H1 (cell line): ENCODE data around the gene SMYD4. TPM values are rescaled to one million over a fixed set of nuclear protein-coding genes. Genes with fewer than 3 reads are reported as not detected.

Source experiments
- CTCF ChIA-PET: fragments of 300-600 bp; sonication (Branson Sonifier 250); formaldehyde crosslinking; loops from one replicate; lab custom pipeline; 2021; ENCODE audit not compliant: partially characterized antibody; lab: Charles Lee
- POLR2A ChIA-PET: fragments of 300-600 bp; sonication (Branson Sonifier 250); formaldehyde crosslinking; loops from one replicate; lab custom pipeline; 2021; ENCODE audit warnings: inconsistent platforms; ENCODE audit not compliant: partially characterized antibody; lab: Charles Lee
- DNase-seq, 2 experiments: peaks; one replicate each; pipeline versions ENCODE4 v3.0.0 to v3.0.0-alpha.2; 2010 to 2022; ENCODE audit warnings: low spot score in 2 of 2, low read depth in 1 of 2, mixed read lengths in 1 of 2
- FAIRE-seq: peaks from 2 replicates; lab custom pipeline; 2011; peaks lifted over from hg19 to GRCh38; lab: Jason Lieb, UNC
- H2AFZ ChIP-seq: 2 replicates; pipeline ENCODE4 v1.8.1; 2012; ENCODE audit warnings: low read length, inconsistent platforms
- H2AK5ac ChIP-seq: 2 replicates; pipeline ENCODE4 v1.6.1; 2013; ENCODE audit warnings: low read depth, low read length
- H2BK120ac ChIP-seq: replicated peaks from 2 replicates; pipeline ENCODE3; 2013; ENCODE audit warnings: low read depth, low read length, inconsistent platforms
- H2BK12ac ChIP-seq: 2 replicates; pipeline ENCODE4 v1.6.1; 2013; ENCODE audit warnings: low read depth, low read length
- H2BK15ac ChIP-seq: 2 replicates; pipeline ENCODE4 v1.6.1; 2013; ENCODE audit warnings: low read length
- H2BK20ac ChIP-seq: 2 replicates; pipeline ENCODE4 v1.6.1; 2013; ENCODE audit warnings: low read length
- H2BK5ac ChIP-seq: 2 replicates; pipeline ENCODE4 v1.6.1; 2013; ENCODE audit warnings: low read depth, low read length
- H3K14ac ChIP-seq: 2 replicates; pipeline ENCODE4 v1.6.1; 2013; ENCODE audit warnings: inconsistent platforms; ENCODE audit not compliant: insufficient read length
- H3K18ac ChIP-seq: 2 replicates; pipeline ENCODE4 v1.6.1; 2013; ENCODE audit warnings: low read length; ENCODE audit errors: extremely low read depth
- H3K23ac ChIP-seq: 2 replicates; pipeline ENCODE4 v1.6.1; 2013; ENCODE audit warnings: inconsistent platforms; ENCODE audit not compliant: insufficient read length
- H3K23me2 ChIP-seq: 2 replicates; pipeline ENCODE4 v1.6.1; 2013; ENCODE audit warnings: low read depth, low read length
- H3K27ac ChIP-seq: 2 replicates; pipeline ENCODE4 v1.6.1; 2011; ENCODE audit warnings: low read depth, low read length, inconsistent platforms
- H3K27me3 ChIP-seq, 4 experiments: replicated peaks in 1 of 4; 1 replicate in 1 of 4; 2 replicates in 3 of 4; pipeline versions ENCODE4 v1.6.1 to v1.8.1; 2011 to 2013; ENCODE audit warnings: low read length in 3 of 4, mild to moderate bottlenecking in 3 of 4, inconsistent platforms in 2 of 4, mixed read lengths in 2 of 4, moderate library complexity in 1 of 4; ENCODE audit not compliant: control insufficient read depth in 3 of 4, insufficient read depth in 3 of 4; ENCODE audit errors: extremely low read depth in 1 of 4
- H3K36me3 ChIP-seq, 4 experiments: 2 replicates each; pipeline versions ENCODE4 v1.6.1 to v1.8.1; 2011 to 2013; ENCODE audit warnings: mild to moderate bottlenecking in 4 of 4, low read length in 3 of 4, moderate library complexity in 2 of 4, control low read depth in 1 of 4, inconsistent platforms in 1 of 4; ENCODE audit not compliant: insufficient read depth in 4 of 4, control insufficient read depth in 2 of 4
- H3K4ac ChIP-seq: replicated peaks from 2 replicates; pipeline ENCODE3; 2013; ENCODE audit warnings: low read length, low read depth, mixed read lengths, inconsistent platforms; ENCODE audit not compliant: insufficient read length
- H3K4me1 ChIP-seq, 4 experiments: replicated peaks in 1 of 4; 1 replicate in 1 of 4; 2 replicates in 3 of 4; pipeline versions ENCODE4 v1.6.1 to v1.8.1; 2011 to 2013; ENCODE audit warnings: low read length in 3 of 4, inconsistent platforms in 2 of 4, mixed read lengths in 1 of 4; ENCODE audit not compliant: insufficient read depth in 4 of 4, control insufficient read depth in 3 of 4
- H3K4me2 ChIP-seq, 2 experiments: 2 replicates each; pipeline versions ENCODE4 v1.6.1 to v1.8.1; 2011 to 2013; ENCODE audit warnings: low read depth in 2 of 2, low read length in 2 of 2, control low read depth in 1 of 2, inconsistent platforms in 1 of 2, mild to moderate bottlenecking in 1 of 2; ENCODE audit not compliant: insufficient read depth in 1 of 2
- H3K4me3 ChIP-seq, 4 experiments: fragments of 200-600, 300-600 bp in 1 of 4; sonication (generic), shearing (Covaris generic), sonication (Bioruptor Twin) in 1 of 4; 2 replicates each; pipeline versions ENCODE4 v1.5.1 to v1.8.1; 2011 to 2016; ENCODE audit warnings: low read length in 4 of 4, low read depth in 3 of 4, control low read depth in 2 of 4, inconsistent platforms in 2 of 4, mild to moderate bottlenecking in 2 of 4, mixed read lengths in 1 of 4, moderate library complexity in 1 of 4; ENCODE audit not compliant: insufficient read depth in 2 of 4; ENCODE audit errors: extremely low read depth in 1 of 4
- H3K56ac ChIP-seq: replicated peaks from 2 replicates; pipeline ENCODE3; 2013; ENCODE audit warnings: low read depth, mild to moderate bottlenecking, mixed read lengths, low read length, inconsistent platforms; ENCODE audit not compliant: insufficient read length
- H3K79me1 ChIP-seq: 2 replicates; pipeline ENCODE4 v1.6.1; 2013; ENCODE audit warnings: low read depth, low read length, control low read depth
- H3K79me2 ChIP-seq, 2 experiments: 2 replicates each; pipeline versions ENCODE4 v1.6.1 to v1.8.1; 2012 to 2013; ENCODE audit warnings: low read length in 2 of 2, mild to moderate bottlenecking in 2 of 2, inconsistent platforms in 1 of 2; ENCODE audit not compliant: insufficient read depth in 2 of 2, control insufficient read depth in 1 of 2
- H3K9ac ChIP-seq, 4 experiments: replicated peaks in 1 of 4; 1 replicate in 1 of 4; 2 replicates in 3 of 4; pipeline versions ENCODE4 v1.6.1 to v1.8.1; 2011 to 2013; ENCODE audit warnings: low read depth in 3 of 4, low read length in 3 of 4, control low read depth in 2 of 4, mild to moderate bottlenecking in 2 of 4, moderate library complexity in 2 of 4, inconsistent platforms in 1 of 4; ENCODE audit errors: extremely low read depth in 1 of 4
- H3K9me3 ChIP-seq, 2 experiments: 2 replicates each; pipeline versions ENCODE4 v1.6.1 to v1.8.1; 2012 to 2013; ENCODE audit warnings: mild to moderate bottlenecking in 2 of 2, moderate library complexity in 2 of 2, control low read depth in 1 of 2, inconsistent platforms in 1 of 2, low read depth in 1 of 2, low read length in 1 of 2, mixed read lengths in 1 of 2; ENCODE audit not compliant: insufficient read depth in 2 of 2
- H4K20me1 ChIP-seq, 2 experiments: replicated peaks in 1 of 2; 2 replicates each; pipeline versions ENCODE3 to v1.8.1; 2011 to 2013; ENCODE audit warnings: inconsistent platforms in 2 of 2, low read length in 2 of 2, mild to moderate bottlenecking in 1 of 2; ENCODE audit not compliant: insufficient read depth in 2 of 2, control insufficient read depth in 1 of 2
- H4K5ac ChIP-seq: 2 replicates; pipeline ENCODE4 v1.6.1; 2013; ENCODE audit warnings: low read length, low read depth, mixed read lengths, inconsistent platforms; ENCODE audit not compliant: insufficient read length
- H4K8ac ChIP-seq: 2 replicates; pipeline ENCODE4 v1.8.0; 2013; ENCODE audit warnings: mild to moderate bottlenecking, moderate library complexity, low read length, inconsistent platforms; ENCODE audit not compliant: insufficient read depth; ENCODE audit errors: extremely low read depth
- H4K91ac ChIP-seq: replicated peaks from 2 replicates; pipeline ENCODE3; 2013; ENCODE audit warnings: low read length, mixed read lengths, inconsistent platforms; ENCODE audit not compliant: insufficient read length
- BACH1 ChIP-seq: IDR thresholded peaks from 2 replicates; pipeline ENCODE4 v1.6.1; 2012; ENCODE audit warnings: low read length, improper control_type of control experiment
- CEBPB ChIP-seq: IDR thresholded peaks from 2 replicates; pipeline ENCODE4 v1.6.1; 2012; ENCODE audit warnings: low read depth, low read length
- CHD1 ChIP-seq: IDR thresholded peaks from 2 replicates; pipeline ENCODE4 v1.6.1; 2012; ENCODE audit warnings: low read depth, low read length, improper control_type of control experiment
- FOSL1 ChIP-seq: IDR thresholded peaks from 2 replicates; pipeline ENCODE4 v1.6.1; 2011; ENCODE audit warnings: mild to moderate bottlenecking, low read depth, low read length, moderate library complexity; ENCODE audit not compliant: insufficient read depth
- GABPA ChIP-seq: IDR thresholded peaks from 2 replicates; pipeline ENCODE4 v1.6.1; 2011; ENCODE audit warnings: mild to moderate bottlenecking, low read length, moderate library complexity, borderline replicate concordance; ENCODE audit not compliant: insufficient read depth
- KDM1A ChIP-seq: fragments of 200-600, 300-600 bp; sonication (generic); IDR thresholded peaks from 2 replicates; pipeline ENCODE4 v1.7.1; 2016; ENCODE audit warnings: mild to moderate bottlenecking, low read length, borderline replicate concordance
- PHF8 ChIP-seq: fragments of 200-600 bp; sonication (generic); conservative IDR thresholded peaks from 2 replicates; pipeline ENCODE4 v1.7.1; 2012; ENCODE audit warnings: low read depth, mild to moderate bottlenecking, inconsistent platforms, low read length, moderate library complexity
- POLR2AphosphoS5 ChIP-seq: IDR thresholded peaks from 2 replicates; pipeline ENCODE4 v1.6.1; 2011; ENCODE audit warnings: low read depth, low read length
- SAP30 ChIP-seq: fragments of 300-600 bp; sonication (generic); IDR thresholded peaks from 2 replicates; pipeline ENCODE4 v1.7.1; 2012; ENCODE audit warnings: low read length, moderate library complexity, mild to moderate bottlenecking, inconsistent platforms; ENCODE audit not compliant: insufficient read depth, insufficient replicate concordance
- SIX5 ChIP-seq: IDR thresholded peaks from 2 replicates; pipeline ENCODE4 v1.6.1; 2011; ENCODE audit warnings: mild to moderate bottlenecking, low read depth, low read length
- SP2 ChIP-seq: IDR thresholded peaks from 2 replicates; pipeline ENCODE4 v1.6.1; 2012; ENCODE audit warnings: mild to moderate bottlenecking, low read length, inconsistent platforms
- TEAD4 ChIP-seq: IDR thresholded peaks from 2 replicates; pipeline ENCODE4 v1.6.1; 2012; ENCODE audit warnings: low read depth, low read length, inconsistent platforms, mixed read lengths
- WGBS, 2 experiments: shearing (Covaris generic) in 1 of 2; methylation state at CpG; one replicate each; pipeline versions ENCODE4 v1.1.6 to v1.1.7; 2013 to 2015; ENCODE audit warnings: low lambda C conversion rate in 2 of 2, mixed read lengths in 2 of 2, inconsistent platforms in 1 of 2, low coverage in 1 of 2, missing lambda C conversion rate in 1 of 2; ENCODE audit not compliant: insufficient replicate concordance in 2 of 2, insufficient coverage in 1 of 2, insufficient read length in 1 of 2; ENCODE audit errors: extremely low coverage in 1 of 2, missing lambda C conversion rate in 1 of 2; 5-methylcytosine and 5-hydroxymethylcytosine counted together
- polyA plus RNA-seq, 7 experiments: library from polyadenylated mRNA; depleted of rRNA in 3 of 7; stranded (reverse) in 5 of 7; unstranded in 2 of 7; fragments of >200 nt in 5 of 7; fragments of 200-250 nt in 2 of 7; gene quantifications; 1 replicate in 5 of 7; 2 replicates in 1 of 7; 4 replicates in 1 of 7; pipeline versions ENCODE4 v1.2.1 to v1.2.3, GENCODE V29; 2011 to 2013; ENCODE audit warnings: missing spikeins in 2 of 7, mixed read lengths in 2 of 7
- total RNA-seq: library from RNA; stranded (reverse); fragmentation: NEBNext Ultra II Directional; extraction: Animal tissue kit (Norgen Biotek cat#: 25700); gene quantifications from 2 replicates; pipeline ENCODE4 v1.2.1, GENCODE V29; 2021

Gene SMYD4
- total and polyA plus RNA-seq, 2 of the 8 experiments (the other 6 are each of a cell fraction or from before 2014, with no cell fraction given): 10.5 to 23.4 TPM

- H3K79me2 ChIP-seq: no peaks in the 10 kb centered on the region
- no peaks in the 10 kb centered on the region for H3K79me1 ChIP-seq
- no peak overlapping the region for H2BK15ac ChIP-seq
- H3K27ac ChIP-seq: no peak overlapping the region
- DNase-seq (no peak), FAIRE-seq (no peak)
- H2BK20ac ChIP-seq: no peak overlapping the region
- no peak overlapping the region for H3K4me2 ChIP-seq
- no peaks in the 10 kb centered on the region for H3K27me3 ChIP-seq
- no peak overlapping the region for H3K56ac ChIP-seq
- CTCF ChIA-PET: interaction anchor here (0.6 to 2.7 kb wide), 4 partner anchors 8 to 87 kb away, joined by 3 to 15 read pairs (median 4); no protein-coding TSS in a partner anchor
- no peak overlapping the region for H3K4ac ChIP-seq
- H3K18ac ChIP-seq: no peak overlapping the region
- no peaks in the 10 kb centered on the region for H3K9me3 ChIP-seq
- H2AFZ ChIP-seq: no peak overlapping the region
- no peak overlapping the region for H2BK12ac ChIP-seq
- H3K36me3 ChIP-seq: peaks cover 0 to 7% (median 0%) of the 10 kb centered on the region in 4 experiments; a peak in 1 of 8 replicates
- no peak overlapping the region for H2BK120ac ChIP-seq
- no peak overlapping the region for H3K9ac ChIP-seq
- no peak overlapping the region for H4K91ac ChIP-seq
- POLR2A ChIA-PET: interaction anchor here (0.6 to 1.3 kb wide), 3 partner anchors 31 to 375 kb away, joined by 3 to 5 read pairs (median 4); partner anchors contain the start of gene SERPINF1
- H3K4me3 ChIP-seq: no peak overlapping the region
- no peaks in the 10 kb centered on the region for H3K4me1 ChIP-seq
- no peaks in the 10 kb centered on the region for H3K23me2 ChIP-seq
- H3K23ac ChIP-seq: no peak overlapping the region
- no peak overlapping the region for H3K14ac ChIP-seq
- no peak overlapping the region; the same call in 1 of the 2 replicates for H4K8ac ChIP-seq
- TF ChIP-seq CHD1 (no peak), GABPA (no peak), KDM1A (no peak), SP2 (no peak), TEAD4 (no peak), SIX5 (no peak), PHF8 (no peak), CEBPB (no peak), BACH1 (no peak), FOSL1 (no peak), POLR2AphosphoS5 (no peak), SAP30 (no peak)
- 86% methylated on average over 23 of the region's 23 CpGs; no CpG with 5 or more reads in 1 of the 2 experiments for WGBS, 2 experiments
- no peak overlapping the region for H2BK5ac ChIP-seq
- H4K20me1 ChIP-seq: no peaks in the 10 kb centered on the region
- no peak overlapping the region for H4K5ac ChIP-seq
- no peak overlapping the region for H2AK5ac ChIP-seq
Measured at GRCh38 chr17:1792495-1793446, 36.9 kb downstream of the SMYD4 start.
